OCI-LY7 (cell line): ENCODE measurements around the gene PPT2.

ENCODE experiments used
- EZH2phosphoT487 ChIP-seq: fragments of 200-600 bp; sonication (generic); IDR thresholded peaks from 2 replicates; pipeline ENCODE4 v1.6.1; 2018; ENCODE audit warnings: low read depth, borderline replicate concordance, mild to moderate bottlenecking, mixed run types, antibody characterized with exemption, low read length, moderate library complexity, mixed read lengths
- TF ChIP-seq, protein P1 (sequence below): fragments of 200-600 bp; sonication (generic); conservative IDR thresholded peaks from 2 replicates; pipeline ENCODE4 v1.5.1; 2014; ENCODE audit warnings: mild to moderate bottlenecking, antibody characterized with exemption, low read length, moderate library complexity, mixed read lengths

GRCh38 chr6:32170294-32170693, 16.4 kb downstream of the PPT2 start:
- TF ChIP-seq, protein P1, sequence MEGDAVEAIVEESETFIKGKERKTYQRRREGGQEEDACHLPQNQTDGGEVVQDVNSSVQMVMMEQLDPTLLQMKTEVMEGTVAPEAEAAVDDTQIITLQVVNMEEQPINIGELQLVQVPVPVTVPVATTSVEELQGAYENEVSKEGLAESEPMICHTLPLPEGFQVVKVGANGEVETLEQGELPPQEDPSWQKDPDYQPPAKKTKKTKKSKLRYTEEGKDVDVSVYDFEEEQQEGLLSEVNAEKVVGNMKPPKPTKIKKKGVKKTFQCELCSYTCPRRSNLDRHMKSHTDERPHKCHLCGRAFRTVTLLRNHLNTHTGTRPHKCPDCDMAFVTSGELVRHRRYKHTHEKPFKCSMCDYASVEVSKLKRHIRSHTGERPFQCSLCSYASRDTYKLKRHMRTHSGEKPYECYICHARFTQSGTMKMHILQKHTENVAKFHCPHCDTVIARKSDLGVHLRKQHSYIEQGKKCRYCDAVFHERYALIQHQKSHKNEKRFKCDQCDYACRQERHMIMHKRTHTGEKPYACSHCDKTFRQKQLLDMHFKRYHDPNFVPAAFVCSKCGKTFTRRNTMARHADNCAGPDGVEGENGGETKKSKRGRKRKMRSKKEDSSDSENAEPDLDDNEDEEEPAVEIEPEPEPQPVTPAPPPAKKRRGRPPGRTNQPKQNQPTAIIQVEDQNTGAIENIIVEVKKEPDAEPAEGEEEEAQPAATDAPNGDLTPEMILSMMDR = no peak
- no peak for TF ChIP-seq EZH2phosphoT487
